SK-N-MC (cell line): Measurements from ENCODE around the gene EWSR1.

Experiments used
- DNase-seq: peaks from one replicate; pipeline ENCODE4 v3.0.0-alpha.2; 2011; ENCODE audit warnings: low read depth, low spot score
- H3K27ac ChIP-seq: fragments of 200-600 bp; sonication (generic); 2 replicates; pipeline ENCODE4 v1.5.1; 2016; ENCODE audit warnings: mixed run types
- H3K36me3 ChIP-seq: fragments of 200-600 bp; sonication (generic); 2 replicates; pipeline ENCODE4 v1.6.1; 2017; ENCODE audit warnings: antibody characterized with exemption, low read length, mixed read lengths; ENCODE audit not compliant: insufficient read depth
- H3K4me3 ChIP-seq: fragments of 200-600 bp; sonication (generic); 2 replicates; pipeline ENCODE4 v1.5.1; 2016
- H3K9ac ChIP-seq: fragments of 200-600 bp; sonication (generic); 2 replicates; pipeline ENCODE4 v1.8.0; 2017; ENCODE audit warnings: mixed run types, mixed read lengths; ENCODE audit not compliant: insufficient read length
- H3K9me3 ChIP-seq: fragments of 200-600 bp; sonication (generic); 2 replicates; pipeline ENCODE4 v1.6.1; 2017; ENCODE audit warnings: low read depth, mild to moderate bottlenecking, antibody characterized with exemption, low read length, moderate library complexity, mixed read lengths
- EZH2 ChIP-seq: fragments of 200-600 bp; sonication (generic); IDR thresholded peaks from one replicate; pipeline ENCODE4 v1.6.1; 2017; ENCODE audit warnings: antibody characterized with exemption
- FOXP2 ChIP-seq: optimal IDR thresholded peaks from 2 replicates; pipeline ENCODE3; 2011; ENCODE audit warnings: mild to moderate bottlenecking, moderate library complexity; ENCODE audit not compliant: insufficient read depth; ENCODE audit errors: extremely low read length, control extremely low read depth
- POLR2AphosphoS5 ChIP-seq: IDR thresholded peaks from 2 replicates; pipeline ENCODE4 v1.6.1; 2012; ENCODE audit warnings: mild to moderate bottlenecking, low read depth, low read length, borderline replicate concordance

The EWSR1 gene

GRCh38 chr22:29265929-29266328 lies 2.1 kb upstream of the EWSR1 start:
- peak overlapping the region; percentile 46 for H3K9ac ChIP-seq

GRCh38 chr22:29266564-29267461 lies 1.3 kb upstream of the EWSR1 start:
- peak overlapping the region; percentile 100 for H3K27ac ChIP-seq
- no peak for DNase-seq
- H3K4me3 ChIP-seq: peak overlapping the region; percentile 99
- H3K9me3 ChIP-seq: no peaks in the 10 kb centered on the region
- H3K36me3 ChIP-seq: peaks cover 58% of the 10 kb centered on the region
- H3K9ac ChIP-seq: peak overlapping the region; percentile 100
- TF ChIP-seq POLR2AphosphoS5 (no peak; the same call in 1 of the 2 replicates), EZH2 (no peak), FOXP2 (no peak)

More at GRCh38 chr22:29265929-29266328, 2.1 kb upstream of the EWSR1 start:
- TF ChIP-seq FOXP2: no peak
- TF ChIP-seq EZH2: no peak
- TF ChIP-seq POLR2AphosphoS5: no peak
- Histone ChIP-seq H3K27ac (0 out of 2 replicates have a peak overlapping the region, but pooled peaks have one; percentile 100), H3K36me3 (peaks cover 49% of the 10 kb centered on the region), H3K4me3 (peak overlapping the region; percentile 99), H3K9me3 (no peaks in the 10 kb centered on the region)
- DNase-seq: no peak

- TF ChIP-seq POLR2AphosphoS5 (no peak), FOXP2 (no peak), EZH2 (no peak)
- DNase-seq: no peak
- H3K27ac ChIP-seq: peak overlapping the region; percentile 100
- H3K9me3 ChIP-seq: no peaks in the 10 kb centered on the region
- H3K36me3 ChIP-seq: peaks cover 65% of the 10 kb centered on the region
- H3K9ac ChIP-seq: peak overlapping the region; percentile 100
- peak overlapping the region; percentile 99 for H3K4me3 ChIP-seq
Measured at GRCh38 chr22:29267462-29267857, 608 bp upstream of the EWSR1 start.

GRCh38 chr22:29268511-29269229 lies 602 bp downstream of the EWSR1 start:
- H3K9ac ChIP-seq: peak overlapping the region; percentile 100
- H3K27ac ChIP-seq: peak overlapping the region; percentile 100
- TF ChIP-seq POLR2AphosphoS5: no peak
- TF ChIP-seq FOXP2: no peak
- no peak for TF ChIP-seq EZH2
- H3K4me3 ChIP-seq: peak overlapping the region; percentile 99
- H3K9me3 ChIP-seq: no peaks in the 10 kb centered on the region
- no peak for DNase-seq
- peaks cover 74% of the 10 kb centered on the region for H3K36me3 ChIP-seq

- Histone ChIP-seq H3K27ac (peak overlapping the region; percentile 100), H3K36me3 (peaks cover 74% of the 10 kb centered on the region), H3K9me3 (no peaks in the 10 kb centered on the region), H3K9ac (peak overlapping the region; percentile 100), H3K4me3 (peak overlapping the region; percentile 99)
- no peak for DNase-seq
- TF ChIP-seq POLR2AphosphoS5 (no peak), EZH2 (no peak), FOXP2 (no peak)
Measured at GRCh38 chr22:29269230-29269604, 1.1 kb downstream of the EWSR1 start.

GRCh38 chr22:29269731-29270474 lies 1.8 kb downstream of the EWSR1 start:
- peak overlapping the region; percentile 99 for H3K4me3 ChIP-seq
- H3K9ac ChIP-seq: peak overlapping the region; percentile 100
- H3K27ac ChIP-seq: 0 out of 2 replicates have a peak overlapping the region, but pooled peaks have one; percentile 14
- TF ChIP-seq EZH2 (no peak), FOXP2 (no peak), POLR2AphosphoS5 (no peak)
- no peaks in the 10 kb centered on the region for H3K9me3 ChIP-seq
- no peak for DNase-seq
- H3K36me3 ChIP-seq: peaks cover 77% of the 10 kb centered on the region

- H3K36me3 ChIP-seq: peaks cover 77% of the 10 kb centered on the region
- peak overlapping the region; percentile 99 for H3K4me3 ChIP-seq
- TF ChIP-seq POLR2AphosphoS5 (0 out of 2 replicates have a peak, but pooled peaks have one; percentile 7), FOXP2 (no peak), EZH2 (no peak)
- DNase-seq: no peak
- H3K9ac ChIP-seq: peak overlapping the region; percentile 100
- no peaks in the 10 kb centered on the region for H3K9me3 ChIP-seq
- H3K27ac ChIP-seq: peak overlapping the region; percentile 16; the same call in 1 of the 2 replicates
Measured at GRCh38 chr22:29270475-29271271, 2.6 kb downstream of the EWSR1 start.
